ENCODE measurements around the gene RAPGEFL1. TPM values are rescaled to one million over a fixed set of nuclear protein-coding genes. Genes with fewer than 3 reads are reported as not detected.
"Not testable (repeated sequence)": the region's sequence is repeated elsewhere in the genome, so short reads cannot be mapped to it uniquely, and the experiment has no call there.

The RAPGEFL1 gene
- total RNA-seq, 4 donors from 2014 or later = 4.8 to 30.0 (median 6.9) TPM

DNA sequence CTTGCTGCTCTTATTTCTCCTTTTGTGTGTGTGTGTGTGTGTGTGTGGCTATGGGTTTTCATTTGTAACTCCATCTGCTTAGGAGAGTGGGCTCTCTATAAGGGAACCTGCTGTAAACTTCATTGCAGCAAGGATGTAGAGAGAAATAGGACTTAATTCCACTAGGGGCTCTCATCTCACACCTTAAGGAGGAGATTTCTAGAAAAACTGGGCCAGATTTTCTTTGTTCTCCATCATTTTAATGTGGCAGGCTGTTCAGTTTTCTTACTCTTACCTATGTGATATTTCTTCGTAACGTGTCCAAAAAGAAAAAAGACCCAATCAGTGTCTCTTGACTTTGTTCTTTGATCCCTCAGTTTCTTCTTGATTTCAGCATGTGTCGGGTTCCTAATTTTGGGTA is 41.5 kb upstream of the RAPGEFL1 start:
- TF ChIP-seq EP300 (IDR thresholded peaks at IDR 0.05) = no peak
- TF ChIP-seq, protein P1, sequence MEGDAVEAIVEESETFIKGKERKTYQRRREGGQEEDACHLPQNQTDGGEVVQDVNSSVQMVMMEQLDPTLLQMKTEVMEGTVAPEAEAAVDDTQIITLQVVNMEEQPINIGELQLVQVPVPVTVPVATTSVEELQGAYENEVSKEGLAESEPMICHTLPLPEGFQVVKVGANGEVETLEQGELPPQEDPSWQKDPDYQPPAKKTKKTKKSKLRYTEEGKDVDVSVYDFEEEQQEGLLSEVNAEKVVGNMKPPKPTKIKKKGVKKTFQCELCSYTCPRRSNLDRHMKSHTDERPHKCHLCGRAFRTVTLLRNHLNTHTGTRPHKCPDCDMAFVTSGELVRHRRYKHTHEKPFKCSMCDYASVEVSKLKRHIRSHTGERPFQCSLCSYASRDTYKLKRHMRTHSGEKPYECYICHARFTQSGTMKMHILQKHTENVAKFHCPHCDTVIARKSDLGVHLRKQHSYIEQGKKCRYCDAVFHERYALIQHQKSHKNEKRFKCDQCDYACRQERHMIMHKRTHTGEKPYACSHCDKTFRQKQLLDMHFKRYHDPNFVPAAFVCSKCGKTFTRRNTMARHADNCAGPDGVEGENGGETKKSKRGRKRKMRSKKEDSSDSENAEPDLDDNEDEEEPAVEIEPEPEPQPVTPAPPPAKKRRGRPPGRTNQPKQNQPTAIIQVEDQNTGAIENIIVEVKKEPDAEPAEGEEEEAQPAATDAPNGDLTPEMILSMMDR (IDR thresholded peaks at IDR 0.05) = no peak
- no peak for TF ChIP-seq POLR2A (IDR thresholded peaks at IDR 0.05)
- Histone ChIP-seq H3K27ac (peak overlapping the region in 1 of 4 donors; percentile 44), H3K4me3 (no peak overlapping the region), H3K9me3 (no peaks in the 10 kb centered on the region), H3K36me3 (peaks cover 0 to 72% (median 5%) of the 10 kb centered on the region in 3 donors), H3K27me3 (no peaks in the 10 kb centered on the region), H3K4me1 (peaks cover 0 to 16% (median 11%) of the 10 kb centered on the region in 4 donors)
- WGBS, 2 donors = 87 to 89% methylated on average over 3 of the region's 3 CpGs
- DNase-seq (ENCODE audit: low spot score in 2 of 2) = no peak

DNA sequence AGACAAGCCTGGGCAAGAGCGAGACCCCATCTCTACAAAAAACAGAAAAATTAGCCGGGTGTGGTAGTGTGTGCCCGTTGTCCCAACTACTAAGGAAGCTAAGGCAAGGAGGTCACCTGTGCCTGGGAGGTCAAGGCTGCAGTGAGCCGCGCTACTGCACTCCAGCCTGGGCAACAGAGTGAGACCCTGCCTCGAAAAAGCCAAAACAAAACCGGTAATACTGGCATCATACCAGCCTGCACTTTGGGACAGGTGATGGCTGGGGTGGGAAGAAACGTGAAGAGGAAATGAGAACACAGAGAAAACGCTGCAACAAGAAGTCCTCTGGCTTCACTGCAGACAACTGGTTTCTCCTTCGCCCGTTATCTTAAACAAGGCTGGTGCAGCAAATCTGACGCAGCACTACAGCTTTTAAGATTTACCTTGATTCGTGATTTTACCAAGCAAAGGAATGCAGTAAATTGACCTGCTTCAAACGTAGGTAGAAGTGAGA is 37.7 kb upstream of the RAPGEFL1 start:
- no peak for DNase-seq (ENCODE audit: low spot score in 2 of 2)
- Histone ChIP-seq H3K36me3 (peaks cover 0 to 62% (median 0%) of the 10 kb centered on the region in 3 donors), H3K27ac (peak overlapping the region; percentile 98 to 99 (median 99)), H3K9me3 (no peaks in the 10 kb centered on the region), H3K4me1 (peaks cover 0 to 35% (median 20%) of the 10 kb centered on the region in 4 donors), H3K27me3 (peaks cover 0 to 2% of the 10 kb centered on the region in 2 donors), H3K4me3 (peak overlapping the region; percentile 37 to 98 (median 90))
- 11 to 13% methylated on average over 14 of the region's 14 CpGs for WGBS, 2 donors
- TF ChIP-seq POLR2A (IDR thresholded peaks at IDR 0.05) (no peak), EP300 (IDR thresholded peaks at IDR 0.05) (no peak)
- TF ChIP-seq, protein P1 (IDR thresholded peaks at IDR 0.05) = no peak

DNA sequence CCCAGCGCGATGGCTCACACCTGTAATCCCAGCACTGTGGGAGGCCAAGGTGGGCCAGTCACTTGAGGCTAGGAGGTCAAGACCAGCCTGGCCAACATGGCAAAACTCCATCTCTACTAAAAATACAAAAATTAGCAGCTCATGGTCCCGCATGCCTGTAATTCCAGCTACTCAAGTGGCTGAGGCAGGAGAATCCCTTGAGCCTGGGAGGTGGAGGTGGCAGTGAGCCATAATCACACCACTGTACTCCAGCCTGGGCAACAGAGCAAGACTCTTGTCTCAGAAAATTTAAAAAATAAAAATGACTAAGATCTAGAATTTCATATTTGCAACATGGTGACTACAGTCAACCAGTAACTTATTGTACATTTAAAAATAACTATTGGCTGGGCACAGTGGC is 34.1 kb upstream of the RAPGEFL1 start:
- Histone ChIP-seq H3K4me1 (peaks cover 0 to 61% (median 20%) of the 10 kb centered on the region in 4 donors), H3K36me3 (peaks cover 0 to 62% (median 0%) of the 10 kb centered on the region in 3 donors)
- H3K27ac ChIP-seq; H3K9me3 ChIP-seq; H3K27me3 ChIP-seq; DNase-seq (ENCODE audit: low spot score in 2 of 2); H3K4me3 ChIP-seq: not testable (repeated sequence)
- 87 to 89% methylated on average over 3 of the region's 3 CpGs for WGBS, 2 donors

DNA sequence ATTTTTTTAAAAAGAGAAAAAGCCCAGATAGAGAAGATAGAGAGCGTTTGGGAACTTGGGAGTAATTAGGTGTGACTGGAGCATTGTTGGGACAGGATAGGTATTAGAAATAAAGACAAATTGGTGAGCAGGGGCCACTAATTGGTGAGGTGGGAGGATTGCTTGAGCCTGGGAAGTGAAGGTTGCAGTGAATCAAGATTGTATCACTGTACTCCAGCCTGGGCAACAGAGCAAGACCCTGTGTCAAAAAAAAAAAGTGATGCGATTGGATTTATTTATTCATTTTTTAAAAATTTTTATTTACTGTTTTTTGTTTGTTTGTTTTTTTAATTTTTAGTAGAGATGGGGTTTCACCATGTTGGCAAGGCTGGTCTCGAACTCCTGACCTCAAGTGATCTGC is 31.8 kb upstream of the RAPGEFL1 start:
- H3K4me1 ChIP-seq = peaks cover 0 to 58% (median 9%) of the 10 kb centered on the region in 4 donors
- no peak overlapping the region for H3K27ac ChIP-seq
- WGBS, 2 donors = 90 to 91% methylated on average over 3 of the region's 3 CpGs
- TF ChIP-seq POLR2A (IDR thresholded peaks at IDR 0.05) (no peak), EP300 (IDR thresholded peaks at IDR 0.05) (no peak)
- TF ChIP-seq, protein P1 (IDR thresholded peaks at IDR 0.05) = no peak
- DNase-seq (ENCODE audit: low spot score in 2 of 2) = no peak
- no peak overlapping the region for H3K4me3 ChIP-seq
- peaks cover 0 to 2% of the 10 kb centered on the region in 2 donors for H3K27me3 ChIP-seq
- H3K9me3 ChIP-seq = no peaks in the 10 kb centered on the region
- peaks cover 0 to 84% (median 0%) of the 10 kb centered on the region in 3 donors for H3K36me3 ChIP-seq

DNA sequence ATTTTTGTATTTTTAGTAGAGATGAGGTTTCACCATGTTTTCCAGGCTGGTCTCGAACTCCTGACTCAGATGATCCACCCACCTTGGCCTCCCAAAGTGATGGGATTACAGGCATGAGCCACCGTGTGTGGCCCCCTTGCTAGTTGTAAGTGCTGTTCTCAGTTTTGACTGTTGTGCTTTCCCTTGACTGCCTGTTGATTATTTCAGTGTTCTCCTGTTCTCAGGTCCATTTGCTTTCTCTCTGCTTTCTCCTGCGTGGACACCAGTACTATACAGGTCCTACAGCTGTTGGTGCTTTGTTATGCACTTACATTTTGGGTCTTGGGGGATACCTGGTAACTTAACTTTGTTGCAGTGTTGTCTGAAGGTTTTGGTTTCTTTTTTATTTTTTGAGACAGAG is 28.7 kb upstream of the RAPGEFL1 start:
- Histone ChIP-seq H3K27ac (no peak overlapping the region), H3K9me3 (no peaks in the 10 kb centered on the region), H3K27me3 (no peaks in the 10 kb centered on the region), H3K4me3 (no peak overlapping the region), H3K4me1 (peaks cover 0 to 51% (median 0%) of the 10 kb centered on the region in 4 donors), H3K36me3 (peaks cover 0 to 96% (median 0%) of the 10 kb centered on the region in 3 donors)
- WGBS, 2 donors = 77 to 81% methylated on average over 3 of the region's 3 CpGs
- TF ChIP-seq, protein P1 (IDR thresholded peaks at IDR 0.05) = no peak
- TF ChIP-seq POLR2A (IDR thresholded peaks at IDR 0.05) (no peak), EP300 (IDR thresholded peaks at IDR 0.05) (no peak)
- DNase-seq (ENCODE audit: low spot score in 2 of 2) = no peak
